Right renal cortex interstitium (tissue), 3 donors: ENCODE results near the gene KPTN. TPM values are rescaled to one million over a fixed set of nuclear protein-coding genes. Genes with fewer than 3 reads are reported as not detected.

ENCODE experiments used
- DNase-seq, 3 donors: peaks; one replicate each; pipeline ENCODE4 v3.0.0-alpha.2; 2013; ENCODE audit warnings: low read depth in 3 of 3, low spot score in 2 of 3
- polyA plus RNA-seq, 3 donors: library from polyadenylated mRNA; unstranded; fragments of 120-200 nt; gene quantifications; one replicate each; pipeline ENCODE4 v1.2.1, GENCODE V29; 2013; ENCODE audit not compliant: insufficient read length in 3 of 3

The KPTN gene
- polyA plus RNA-seq, 3 donors: 10.6 to 12.9 (median 12.0) TPM

DNA sequence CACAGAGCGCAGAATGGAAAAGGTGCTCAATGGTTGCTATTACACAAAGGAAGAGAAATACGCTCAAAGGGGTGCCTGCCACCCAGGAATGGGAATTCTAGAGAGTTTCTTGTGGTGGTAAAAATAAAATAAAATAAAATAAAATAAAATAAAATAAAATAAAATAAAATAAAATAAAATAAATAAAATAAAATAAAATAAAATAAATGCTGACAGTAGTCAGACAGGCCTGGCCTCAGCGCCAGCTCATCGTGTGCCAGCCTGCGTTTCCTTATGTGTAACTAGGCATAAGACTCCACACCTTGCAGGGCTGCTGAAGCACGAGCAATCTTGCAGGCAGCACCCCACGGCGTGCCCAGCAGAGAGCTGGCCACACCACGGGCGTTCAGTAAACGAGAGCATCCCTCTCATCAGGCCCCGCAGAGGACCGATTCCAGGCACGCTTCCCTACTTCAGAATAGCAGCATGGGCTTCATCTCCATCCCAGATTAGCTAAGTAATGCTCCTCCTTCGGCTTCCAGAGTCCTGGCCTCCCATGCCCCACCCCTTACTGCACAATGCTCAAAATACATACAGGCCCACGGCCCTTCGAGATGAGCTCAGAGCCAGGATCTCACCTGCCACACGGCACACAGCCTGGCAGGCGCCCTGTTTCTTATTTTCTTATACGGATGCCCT is 25.3 kb upstream of the KPTN start:
- DNase-seq: no peak

DNA sequence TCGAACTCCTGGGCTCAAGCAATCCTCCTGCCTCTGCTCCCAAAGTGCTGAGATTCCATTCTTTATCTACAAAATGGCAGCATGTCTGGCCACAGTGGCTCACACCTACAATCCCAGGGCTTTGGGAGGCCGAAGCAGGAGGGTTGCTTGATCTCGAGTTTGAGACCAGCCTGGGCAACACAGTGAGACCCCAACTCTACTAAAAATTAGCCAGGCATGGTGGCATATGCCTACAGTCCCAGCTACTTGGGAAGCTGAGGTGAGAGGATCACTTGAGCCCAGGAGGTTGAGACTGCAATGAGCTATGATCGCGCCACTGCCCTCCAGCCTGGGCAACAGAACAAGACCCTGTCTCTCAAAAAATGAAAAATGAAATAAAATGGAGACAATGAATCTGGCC is 24.7 kb upstream of the KPTN start:
- DNase-seq: no peak

GRCh38 chr19:47507924-47508553 is 24.0 kb upstream of the KPTN start:
- DNase-seq: no peak

- no peak for DNase-seq
Observed at GRCh38 chr19:47507012-47507411, 23.0 kb upstream of the KPTN start.

DNA sequence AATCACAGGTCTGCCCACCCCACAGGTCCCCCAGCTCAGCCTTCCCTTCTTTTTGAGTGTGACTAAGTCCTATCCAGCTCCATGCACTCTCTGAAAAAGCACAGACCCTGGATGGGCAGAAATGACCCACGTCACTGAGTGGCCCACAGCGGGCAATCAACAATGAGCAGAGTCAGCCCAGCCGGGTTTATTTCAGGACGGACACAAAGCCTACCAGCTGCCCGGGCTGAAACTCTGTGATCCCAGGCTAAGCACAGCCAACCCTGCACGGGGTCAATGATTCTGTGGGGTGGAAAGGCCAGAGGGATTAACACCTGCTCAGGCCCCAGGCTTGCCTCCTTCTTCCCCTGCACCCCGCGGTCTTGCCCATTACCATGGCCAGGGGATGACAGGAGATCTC is 22.4 kb upstream of the KPTN start:
- DNase-seq: no peak

DNA sequence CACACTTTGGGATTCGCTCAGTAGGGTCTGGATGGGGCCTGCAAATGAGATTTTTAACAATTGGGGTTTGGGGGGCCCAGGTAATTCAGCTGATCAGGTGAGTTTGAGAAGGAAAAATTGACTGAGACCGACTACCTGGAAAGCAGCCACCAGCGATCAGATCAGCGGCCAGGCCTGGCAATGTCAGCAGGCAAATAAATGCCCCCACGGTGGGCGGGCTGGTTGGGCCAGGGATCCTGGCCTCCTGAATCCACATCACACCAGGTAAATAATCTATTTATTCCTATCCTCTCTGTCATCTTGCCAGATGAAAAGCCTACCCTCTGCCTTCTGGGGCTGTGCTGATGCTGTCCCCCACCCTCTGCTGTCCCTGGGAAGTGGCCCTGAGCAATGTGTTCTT is 21.5 kb upstream of the KPTN start:
- DNase-seq: no peak

GRCh38 chr19:47503826-47504150 is 19.8 kb upstream of the KPTN start:
- DNase-seq: no peak

DNA sequence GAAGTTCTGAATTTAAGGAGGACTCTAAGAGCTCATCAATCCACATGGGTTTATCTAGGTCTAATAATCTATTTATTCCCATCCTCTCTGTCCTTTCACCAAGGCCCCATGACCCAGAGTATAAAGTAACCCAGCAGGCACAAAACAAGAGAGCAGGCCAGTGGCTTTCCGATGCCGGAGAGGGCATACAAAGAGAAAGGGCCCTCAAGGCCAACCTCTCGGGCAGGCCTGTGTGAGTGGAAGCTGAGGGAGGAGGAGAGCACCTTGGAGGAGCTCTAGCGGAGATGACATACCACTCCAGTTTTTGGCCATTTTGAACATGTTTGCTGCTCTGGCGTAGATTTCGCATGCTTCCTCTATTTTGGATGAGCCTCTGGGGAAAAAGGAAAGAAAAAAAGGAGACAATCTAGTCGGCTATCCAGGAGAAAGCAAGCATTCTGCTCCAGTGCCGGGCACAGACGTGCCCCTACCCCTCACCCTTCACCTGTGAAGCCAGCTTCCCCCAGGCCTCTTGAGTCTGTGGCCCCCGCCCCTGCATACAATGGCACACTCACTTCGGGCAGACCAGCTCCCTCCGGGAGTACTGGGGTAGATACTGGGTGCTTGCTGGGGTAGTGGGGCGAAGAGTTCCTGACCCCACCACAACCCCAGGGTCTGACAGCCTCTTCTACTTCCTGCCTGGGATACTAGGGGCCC is 19.3 kb upstream of the KPTN start:
- no peak for DNase-seq

DNA sequence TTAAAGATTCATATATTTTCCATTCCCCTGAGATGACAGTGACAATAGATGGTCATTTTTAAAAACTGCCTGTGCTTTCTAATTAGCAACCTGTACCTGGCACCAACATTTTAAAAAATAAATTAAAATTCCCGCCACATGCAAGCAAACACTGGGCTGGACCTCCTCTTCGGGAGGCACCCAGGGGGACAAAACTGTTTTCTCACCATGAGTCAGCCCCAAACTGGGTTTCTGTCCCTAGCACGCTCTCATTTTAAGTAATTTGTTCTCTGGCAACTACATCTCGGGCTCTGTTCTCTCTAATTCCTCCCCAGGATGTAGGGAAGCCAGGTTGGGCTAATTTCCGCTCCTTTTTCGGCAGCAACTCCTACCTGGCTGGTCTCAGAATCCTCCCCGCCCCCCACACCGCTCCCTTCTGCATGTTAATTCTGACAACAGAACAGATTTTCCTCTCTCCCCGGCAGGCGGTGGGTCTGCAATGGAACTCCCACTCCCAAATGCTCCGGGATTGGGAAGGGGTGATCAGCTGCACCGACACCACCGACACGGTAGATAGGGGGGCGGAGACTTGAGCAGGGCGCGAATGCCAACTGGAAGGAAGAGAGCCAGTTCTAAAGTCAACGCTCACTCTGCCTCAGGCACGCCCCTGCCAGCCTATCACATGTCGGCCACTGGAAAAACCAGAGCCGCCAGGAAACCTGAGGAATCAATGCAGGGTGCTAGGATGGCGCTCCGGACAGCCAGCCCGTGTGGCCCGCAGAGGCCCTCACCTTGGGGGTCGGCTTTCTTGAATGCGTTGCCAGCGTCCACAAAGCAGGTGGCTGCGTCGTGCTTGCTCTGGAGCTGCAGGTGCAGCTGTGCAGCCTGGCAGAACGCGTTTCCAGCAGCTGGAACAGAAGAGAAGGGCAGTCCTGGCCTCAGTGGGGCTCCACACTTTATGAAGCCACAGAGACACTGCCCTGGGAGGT is 16.1 kb upstream of the KPTN start:
- DNase-seq: no peak

GRCh38 chr19:47499371-47499770 is 15.4 kb upstream of the KPTN start:
- no peak for DNase-seq

- no peak for DNase-seq
Observed at GRCh38 chr19:47498561-47498960, 14.5 kb upstream of the KPTN start.

DNA sequence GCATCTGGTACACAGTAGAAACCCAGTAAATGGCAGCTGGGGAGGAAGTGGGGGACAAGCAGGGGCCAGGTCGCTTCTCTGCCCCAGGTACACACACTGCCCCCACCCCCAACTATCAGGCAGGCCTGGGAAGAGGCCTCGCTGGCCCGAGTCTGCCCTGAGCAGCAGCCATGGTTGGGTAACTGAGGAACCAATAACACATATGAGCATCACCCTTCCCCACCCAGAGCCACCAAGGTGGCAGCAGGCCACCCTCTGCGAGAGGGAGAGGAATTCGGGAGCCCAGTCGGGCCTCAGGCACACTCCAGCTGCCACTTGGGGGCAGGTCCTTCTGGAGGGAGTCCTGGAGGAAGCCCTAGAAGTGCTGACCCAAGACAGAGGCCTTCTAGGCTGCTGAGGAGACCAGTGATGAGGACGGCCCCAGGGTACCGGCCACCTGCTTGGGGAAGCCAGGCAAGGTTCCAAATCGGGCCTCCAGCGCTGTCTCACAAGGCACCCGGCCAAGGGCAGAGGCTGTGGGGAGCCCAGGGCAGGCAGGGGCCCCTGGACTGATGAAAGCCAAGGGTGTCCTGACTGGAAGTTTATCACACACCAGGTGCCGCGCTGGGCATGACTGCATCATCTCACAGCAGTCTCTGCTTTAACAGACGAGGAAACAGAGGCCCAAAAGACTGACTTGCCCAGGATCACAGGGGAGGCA is 14.0 kb upstream of the KPTN start:
- DNase-seq: no peak

GRCh38 chr19:47497050-47497766 is 13.2 kb upstream of the KPTN start:
- no peak for DNase-seq

- no peak for DNase-seq
Observed at GRCh38 chr19:47495478-47496372, 11.7 kb upstream of the KPTN start.

- DNase-seq: no peak
Observed at GRCh38 chr19:47494729-47495128, 10.7 kb upstream of the KPTN start.

DNA sequence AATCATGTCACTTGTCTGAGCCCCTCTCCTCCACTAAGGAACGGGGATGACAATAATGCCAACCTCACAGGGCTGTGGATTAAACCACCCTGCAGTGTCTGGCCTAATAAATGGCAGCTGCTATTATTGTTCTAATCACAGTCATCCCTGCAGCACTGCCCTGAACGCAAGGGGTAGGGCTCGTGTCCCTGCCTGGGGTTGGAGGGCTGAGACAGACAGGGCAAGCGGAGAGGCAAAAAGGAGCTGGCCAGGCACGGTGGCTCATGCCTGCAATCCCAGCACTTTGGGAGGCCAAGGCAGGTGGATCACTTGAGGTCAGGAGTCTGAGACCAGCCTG is 10.2 kb upstream of the KPTN start:
- DNase-seq: no peak

DNA sequence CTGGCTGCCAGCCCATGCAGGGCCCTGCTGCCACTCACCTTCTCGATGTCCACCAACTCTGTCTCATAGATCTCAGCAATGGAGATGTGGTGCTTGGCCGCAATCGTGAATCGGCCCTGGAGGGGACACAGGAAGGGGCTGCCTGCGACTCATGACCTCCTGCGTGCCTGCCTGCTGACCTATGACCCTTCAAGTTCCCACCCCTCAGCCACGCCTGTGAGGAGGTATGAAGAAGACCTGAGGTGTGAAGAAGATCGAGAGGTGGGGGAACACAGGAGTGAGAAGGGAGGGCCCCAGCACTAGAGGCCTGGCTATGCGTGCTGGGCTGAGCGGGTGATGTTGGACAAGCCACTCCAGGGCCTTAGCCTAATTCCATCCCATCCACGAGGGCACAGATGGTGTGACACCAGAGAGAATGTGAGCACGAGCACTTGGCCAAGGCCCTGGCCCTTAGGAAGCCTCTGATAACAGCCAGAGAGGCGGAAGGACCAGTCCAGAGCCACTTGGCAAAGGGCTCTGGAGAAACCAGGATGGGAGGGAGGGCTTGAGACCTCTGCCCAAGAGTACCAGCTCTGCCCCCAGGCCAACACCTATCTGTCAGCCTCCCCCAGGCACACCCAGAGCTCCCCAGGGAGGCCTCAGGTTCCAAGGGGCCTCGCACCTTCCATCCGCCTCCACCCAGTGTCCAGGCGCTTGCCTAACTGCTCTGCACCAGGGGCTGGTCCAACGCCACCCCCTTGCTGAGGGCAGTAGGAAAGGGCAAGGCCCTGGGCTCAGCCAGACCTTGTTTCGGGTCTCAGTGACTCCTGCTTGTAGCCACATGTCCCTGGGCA is 9.6 kb upstream of the KPTN start:
- no peak for DNase-seq
